Measurements from ENCODE around the gene PTMA.

PTMA gene

GRCh38 chr2:231689124-231689893 lies 19.0 kb upstream of the PTMA start:
- no peak for DNase-seq (ENCODE audit: low read depth)
- H3K4me3 ChIP-seq (ENCODE audit: low read depth, low read length), result no peak overlapping the region
- TF ChIP-seq CTCF (IDR thresholded peaks at IDR 0.05; ENCODE audit: control insufficient read depth, extremely low read depth, insufficient read depth), result no peak

- no peak for TF ChIP-seq CTCF (IDR thresholded peaks at IDR 0.05; ENCODE audit: control insufficient read depth, extremely low read depth, insufficient read depth)
- no peak for DNase-seq (ENCODE audit: low read depth)
These were observed 17.0 kb upstream of the PTMA start for GRCh38 chr2:231691251-231691772.

GRCh38 chr2:231692847-231693246 lies 15.5 kb upstream of the PTMA start:
- no peak for TF ChIP-seq CTCF (IDR thresholded peaks at IDR 0.05; ENCODE audit: control insufficient read depth, extremely low read depth, insufficient read depth)
- H3K4me3 ChIP-seq (ENCODE audit: low read depth, low read length), result no peak overlapping the region
- no peak for DNase-seq (ENCODE audit: low read depth)

More at GRCh38 chr2:231691251-231691772, 17.0 kb upstream of the PTMA start:
- no peak overlapping the region for H3K4me3 ChIP-seq (ENCODE audit: low read depth, low read length)

GRCh38 chr2:231693956-231694355 lies 14.4 kb upstream of the PTMA start:
- no peak for TF ChIP-seq CTCF (IDR thresholded peaks at IDR 0.05; ENCODE audit: control insufficient read depth, extremely low read depth, insufficient read depth)
- H3K4me3 ChIP-seq (ENCODE audit: low read depth, low read length), result no peak overlapping the region
- no peak for DNase-seq (ENCODE audit: low read depth)

- TF ChIP-seq CTCF (IDR thresholded peaks at IDR 0.05; ENCODE audit: control insufficient read depth, extremely low read depth, insufficient read depth), result no peak
- DNase-seq (ENCODE audit: low read depth), result no peak
- no peak overlapping the region for H3K4me3 ChIP-seq (ENCODE audit: low read depth, low read length)
These were observed 12.3 kb upstream of the PTMA start for GRCh38 chr2:231696004-231696367.

- no peak for DNase-seq (ENCODE audit: low read depth)
- no peak overlapping the region for H3K4me3 ChIP-seq (ENCODE audit: low read depth, low read length)
These were observed 9.3 kb upstream of the PTMA start for GRCh38 chr2:231699006-231699405.

More at GRCh38 chr2:231699006-231699405, 9.3 kb upstream of the PTMA start:
- TF ChIP-seq CTCF (IDR thresholded peaks at IDR 0.05; ENCODE audit: control insufficient read depth, extremely low read depth, insufficient read depth), result no peak
